VCaP (cell line): ENCODE measurements around the gene SREBF2.

Experiments used
- H3K27ac ChIP-seq: fragments of 450-650 bp; 2 replicates; pipeline ENCODE4 v1.5.1; 2017
- CTCF ChIP-seq: fragments of 450-650 bp; conservative IDR thresholded peaks from 2 replicates; pipeline ENCODE4 v1.5.1; 2017; ENCODE audit warnings: mild to moderate bottlenecking, moderate library complexity

The SREBF2 gene

GRCh38 chr22:41832553-41833368, at the start of gene SREBF2:
Gene SREBF2, plus strand, starts transcription at chr22:41833105. Its CDS starts 166 bp downstream, at chr22:41833271.
- peak within 1 kb of the TSS; percentile 96 for H3K27ac ChIP-seq
- TF ChIP-seq CTCF = no peak

GRCh38 chr22:41787331-41787730, 45.6 kb upstream of the SREBF2 start:
- no peak overlapping the region for H3K27ac ChIP-seq
- no peak for TF ChIP-seq CTCF

GRCh38 chr22:41793871-41794270, 39.0 kb upstream of the SREBF2 start:
- no peak overlapping the region for H3K27ac ChIP-seq
- TF ChIP-seq CTCF = no peak

GRCh38 chr22:41798736-41799135, 34.2 kb upstream of the SREBF2 start:
- TF ChIP-seq CTCF = no peak
- no peak overlapping the region for H3K27ac ChIP-seq

- peak overlapping the region; percentile 87 for H3K27ac ChIP-seq
- no peak for TF ChIP-seq CTCF
These were observed 33.2 kb upstream of the SREBF2 start for GRCh38 chr22:41799486-41800347.

- no peak for TF ChIP-seq CTCF
- H3K27ac ChIP-seq = peak within 1 kb of the TSS; percentile 87
These were observed 32.4 kb upstream of the SREBF2 start, which contains the start of gene CCDC134 for GRCh38 chr22:41800348-41801146. Gene CCDC134, plus strand, starts transcription at chr22:41800679. Its CDS starts 8,212 bp downstream, at chr22:41808891.
